ENCODE data around the gene PCNX1.

DNA sequence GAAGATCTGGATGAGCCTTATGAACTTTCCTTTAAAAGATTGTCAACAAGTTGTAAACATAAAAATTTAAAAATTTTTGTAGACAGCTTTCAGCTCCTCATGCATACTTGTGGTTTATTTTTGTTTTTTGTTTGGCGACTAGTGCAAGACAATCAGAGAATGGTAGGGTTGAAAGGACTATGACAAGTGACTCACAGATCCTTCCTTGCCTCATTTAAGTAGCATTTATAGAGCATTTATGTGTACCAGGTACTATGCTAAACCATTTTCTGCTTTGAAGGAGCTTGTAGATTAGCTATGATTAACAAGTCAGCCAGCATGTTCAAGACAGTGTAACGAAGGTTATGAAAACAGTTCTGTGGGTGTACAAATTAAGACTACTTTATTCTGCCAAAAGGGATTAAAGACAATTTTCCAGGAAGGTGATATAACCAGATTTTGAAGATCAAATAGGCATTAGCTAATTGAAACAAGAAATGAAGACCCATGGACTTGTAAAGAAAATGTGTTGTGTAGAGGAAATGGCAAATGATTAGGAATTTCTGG is 122.0 kb downstream of the PCNX1 start:
- TF ChIP-seq, protein P1, sequence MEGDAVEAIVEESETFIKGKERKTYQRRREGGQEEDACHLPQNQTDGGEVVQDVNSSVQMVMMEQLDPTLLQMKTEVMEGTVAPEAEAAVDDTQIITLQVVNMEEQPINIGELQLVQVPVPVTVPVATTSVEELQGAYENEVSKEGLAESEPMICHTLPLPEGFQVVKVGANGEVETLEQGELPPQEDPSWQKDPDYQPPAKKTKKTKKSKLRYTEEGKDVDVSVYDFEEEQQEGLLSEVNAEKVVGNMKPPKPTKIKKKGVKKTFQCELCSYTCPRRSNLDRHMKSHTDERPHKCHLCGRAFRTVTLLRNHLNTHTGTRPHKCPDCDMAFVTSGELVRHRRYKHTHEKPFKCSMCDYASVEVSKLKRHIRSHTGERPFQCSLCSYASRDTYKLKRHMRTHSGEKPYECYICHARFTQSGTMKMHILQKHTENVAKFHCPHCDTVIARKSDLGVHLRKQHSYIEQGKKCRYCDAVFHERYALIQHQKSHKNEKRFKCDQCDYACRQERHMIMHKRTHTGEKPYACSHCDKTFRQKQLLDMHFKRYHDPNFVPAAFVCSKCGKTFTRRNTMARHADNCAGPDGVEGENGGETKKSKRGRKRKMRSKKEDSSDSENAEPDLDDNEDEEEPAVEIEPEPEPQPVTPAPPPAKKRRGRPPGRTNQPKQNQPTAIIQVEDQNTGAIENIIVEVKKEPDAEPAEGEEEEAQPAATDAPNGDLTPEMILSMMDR (IDR thresholded peaks at IDR 0.05), result no peak
- TF ChIP-seq POLR2A (IDR thresholded peaks at IDR 0.05), result no peak

All from adrenal gland (tissue), 5 donors.